Endothelial cell of umbilical vein (primary cell): ENCODE measurements around the gene BRF1. TPM values are rescaled to one million over a fixed set of nuclear protein-coding genes. Genes with fewer than 3 reads are reported as not detected.

Experiments used
- BruUV-seq: library from RNA; stranded (reverse); fragments of 400-500 nt; replicated peaks from 2 replicates; lab custom pipeline; 2021; lab: Mats Ljungman, UMichigan
- CTCF ChIA-PET: fragments of 300-600, 350-600 bp; sonication (Branson Sonifier 250); formaldehyde crosslinking; loops from one replicate; lab custom pipeline; 2021; ENCODE audit warnings: antibody characterized with exemption, inconsistent platforms; lab: Charles Lee
- POLR2A ChIA-PET: fragments of 300-600, 350-600 bp; sonication (Branson Sonifier 250); formaldehyde crosslinking; loops from one replicate; lab custom pipeline; 2021; ENCODE audit warnings: antibody characterized with exemption, inconsistent platforms; lab: Charles Lee
- DNase-seq: peaks from one replicate; pipeline ENCODE4 v3.0.0-alpha.2; 2011; ENCODE audit warnings: low read depth, low spot score
- FAIRE-seq: peaks from 2 replicates; lab custom pipeline; 2011; peaks lifted over from hg19 to GRCh38; lab: Jason Lieb, UNC
- H2AFZ ChIP-seq: 2 replicates; pipeline ENCODE4 v1.6.0; 2012; ENCODE audit warnings: low read depth, low read length, control low read depth, inconsistent platforms
- H3K27ac ChIP-seq: 2 replicates; pipeline ENCODE4 v1.5.1; 2011; ENCODE audit warnings: low read depth, mild to moderate bottlenecking, control low read depth, low read length, moderate library complexity; ENCODE audit not compliant: insufficient read depth
- H3K27me3 ChIP-seq, 2 experiments: 2 replicates each; pipeline versions ENCODE4 v1.6.0 to v1.6.1; 2011; ENCODE audit warnings: low read length in 2 of 2, mixed read lengths in 1 of 2; ENCODE audit not compliant: control insufficient read depth in 2 of 2, insufficient read depth in 2 of 2
- H3K36me3 ChIP-seq, 2 experiments: 2 replicates in 1 of 2; 3 replicates in 1 of 2; pipeline ENCODE4 v1.5.1; 2011; ENCODE audit warnings: low read length in 2 of 2, mild to moderate bottlenecking in 1 of 2, moderate library complexity in 1 of 2; ENCODE audit not compliant: control insufficient read depth in 2 of 2, insufficient read depth in 2 of 2; ENCODE audit errors: extremely low read depth in 1 of 2
- H3K4me1 ChIP-seq: 3 replicates; pipeline ENCODE4 v1.5.1; 2011; ENCODE audit warnings: mild to moderate bottlenecking, low read length; ENCODE audit not compliant: control insufficient read depth, insufficient read depth; ENCODE audit errors: extremely low read depth
- H3K4me2 ChIP-seq: 2 replicates; pipeline ENCODE4 v1.6.1; 2011; ENCODE audit warnings: low read length, control low read depth, mixed read lengths; ENCODE audit not compliant: insufficient read depth
- H3K4me3 ChIP-seq, 3 experiments: fragments of 200-600 bp in 1 of 3; sonication (generic), shearing (Covaris generic) in 1 of 3; replicated peaks in 1 of 3; 2 replicates each; pipeline ENCODE4 v1.5.1; 2011 to 2016; ENCODE audit warnings: control low read depth in 3 of 3, low read length in 3 of 3, mild to moderate bottlenecking in 2 of 3, inconsistent platforms in 1 of 3, low read depth in 1 of 3, moderate library complexity in 1 of 3; ENCODE audit not compliant: insufficient read depth in 1 of 3
- H3K79me2 ChIP-seq: 2 replicates; pipeline ENCODE4 v1.6.0; 2012; ENCODE audit warnings: low read length, inconsistent platforms; ENCODE audit not compliant: control insufficient read depth, insufficient read depth
- H3K9ac ChIP-seq: replicated peaks from 2 replicates; pipeline ENCODE3; 2011; ENCODE audit warnings: low read length, control low read depth; ENCODE audit not compliant: insufficient read depth; ENCODE audit errors: extremely low read depth
- H3K9me1 ChIP-seq: replicated peaks from 3 replicates; pipeline ENCODE4 v1.6.0; 2011; ENCODE audit warnings: mild to moderate bottlenecking, low read length; ENCODE audit not compliant: control insufficient read depth, insufficient read depth; ENCODE audit errors: extremely low read depth
- H3K9me3 ChIP-seq: replicated peaks from 2 replicates; pipeline ENCODE4 v1.5.1; 2012; ENCODE audit warnings: low read length, inconsistent platforms; ENCODE audit not compliant: control insufficient read depth, insufficient read depth
- H4K20me1 ChIP-seq: replicated peaks from 2 replicates; pipeline ENCODE3; 2011; ENCODE audit warnings: mild to moderate bottlenecking, low read length; ENCODE audit not compliant: control insufficient read depth, insufficient read depth; ENCODE audit errors: extremely low read depth
- EZH2 ChIP-seq: IDR thresholded peaks from 2 replicates; pipeline ENCODE4 v1.6.1; 2012; ENCODE audit warnings: borderline replicate concordance, low read depth, mild to moderate bottlenecking, moderate library complexity, low read length, inconsistent platforms; ENCODE audit not compliant: severe bottlenecking
- FOS ChIP-seq: IDR thresholded peaks from 2 replicates; pipeline ENCODE4 v1.6.1; 2011; ENCODE audit warnings: mild to moderate bottlenecking, low read length, moderate library complexity, borderline replicate concordance; ENCODE audit not compliant: insufficient read depth
- GATA2 ChIP-seq: IDR thresholded peaks from 2 replicates; pipeline ENCODE4 v1.7.0; 2011; ENCODE audit warnings: low read depth, mild to moderate bottlenecking, moderate library complexity, mixed read lengths, low read length; ENCODE audit not compliant: insufficient read length, insufficient read depth
- JUN ChIP-seq: IDR thresholded peaks from 2 replicates; pipeline ENCODE4 v1.6.1; 2011; ENCODE audit warnings: borderline replicate concordance, low read depth; ENCODE audit not compliant: insufficient read length, insufficient read depth
- MYC ChIP-seq: IDR thresholded peaks from one replicate; pipeline ENCODE4 v1.6.1; 2011; ENCODE audit warnings: mild to moderate bottlenecking, low read depth, low read length
- POLR2A ChIP-seq: IDR thresholded peaks from 2 replicates; pipeline ENCODE4 v1.6.1; 2012; ENCODE audit warnings: low read depth, mild to moderate bottlenecking, control low read depth, low read length
- POLR2AphosphoS5 ChIP-seq: IDR thresholded peaks from 2 replicates; pipeline ENCODE4 v1.6.1; 2012; ENCODE audit warnings: low read depth, mild to moderate bottlenecking, control low read depth, low read length, moderate library complexity; ENCODE audit not compliant: insufficient read depth
- dilution Hi-C: fragments of 300-500 bp; cut with MboI; formaldehyde crosslinking; loops from one replicate; pipeline ENCODE4 v1.15.0; 2019; ENCODE audit warnings: low sequenced_read_pairs; ENCODE audit not compliant: extremely low pct_ligation_motif_present
- intact Hi-C: fragments of 100-400 bp; cut with micrococcal nuclease; formaldehyde crosslinking; loops from one replicate; pipeline ENCODE4 v1.10.0; 2022
- polyA plus RNA-seq, 4 experiments: library from polyadenylated mRNA; depleted of rRNA in 3 of 4; stranded (reverse) in 3 of 4; unstranded in 1 of 4; fragments of >200 nt; gene quantifications; 2 replicates each; pipeline versions ENCODE4 v1.2.1 to v1.2.3, GENCODE V29; 2011 to 2012; ENCODE audit warnings: missing spikeins in 1 of 4
- total RNA-seq: library from RNA; stranded (reverse); gene quantifications from 2 replicates; pipeline ENCODE4 v1.2.3, GENCODE V29; 2021
- TF ChIP-seq, protein P1 (sequence below): IDR thresholded peaks from 2 replicates; pipeline ENCODE4 v1.6.1; 2011; ENCODE audit not compliant: insufficient read depth, insufficient read length
- TF ChIP-seq, protein P2 (sequence below), 2 donors: IDR thresholded peaks; 1 replicate in 1 of 2; 2 replicates in 1 of 2; pipeline ENCODE4 v1.5.1; 2011; ENCODE audit warnings: low read length in 2 of 2, mild to moderate bottlenecking in 2 of 2, moderate library complexity in 2 of 2, control low read depth in 1 of 2, inconsistent platforms in 1 of 2, low read depth in 1 of 2; ENCODE audit not compliant: insufficient read depth in 1 of 2; ENCODE audit errors: extremely low read depth in 1 of 2

Gene BRF1
- total and polyA plus RNA-seq, 2 donors (not counting 3 experiments of a cell fraction or from before 2014, with no cell fraction given) = 19.0 to 47.2 TPM

DNA sequence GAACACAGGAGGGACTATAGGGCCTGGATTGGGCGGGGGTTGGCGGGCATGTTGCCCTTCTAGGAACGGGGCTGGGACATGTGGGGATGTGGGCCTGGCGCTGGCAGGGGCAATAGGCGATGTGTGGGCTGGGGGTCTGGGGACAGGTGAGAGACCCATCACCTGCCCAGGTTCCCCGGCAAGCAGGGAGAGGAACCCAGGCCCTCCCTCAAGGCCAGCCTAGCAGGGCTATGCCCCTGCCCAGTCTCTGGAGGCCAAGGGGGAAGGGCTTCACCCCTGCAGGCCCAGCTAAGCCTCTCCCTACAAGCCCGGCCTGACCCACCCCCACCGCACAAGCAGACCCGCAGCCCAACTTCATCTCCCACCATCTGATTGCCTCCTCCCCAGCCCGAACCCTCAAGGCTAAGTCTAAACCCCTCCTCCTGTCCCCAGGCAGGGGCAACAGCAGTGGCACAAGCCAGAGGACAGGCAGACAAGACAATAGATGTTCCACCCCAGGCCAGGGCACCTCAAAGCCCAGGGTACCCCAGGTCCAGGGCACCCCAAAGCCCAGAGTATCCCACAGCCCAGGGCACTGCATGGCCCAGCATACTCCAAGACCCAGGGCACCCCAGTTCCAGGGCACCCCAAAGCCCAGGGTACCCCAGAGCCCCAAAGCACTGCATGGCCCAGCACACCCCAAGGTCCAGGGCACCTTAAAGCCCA lies 138.7 kb downstream of the BRF1 start:
- Histone ChIP-seq H3K27ac (no peak overlapping the region), H3K79me2 (peaks cover 89% of the 10 kb centered on the region), H4K20me1 (no peaks in the 10 kb centered on the region), H3K36me3 (peaks cover 0 to 9% of the 10 kb centered on the region in 2 experiments), H2AFZ (no peak overlapping the region), H3K9me1 (no peaks in the 10 kb centered on the region), H3K4me2 (no peak overlapping the region), H3K27me3 (no peaks in the 10 kb centered on the region), H3K4me3 (no peak overlapping the region), H3K9me3 (no peaks in the 10 kb centered on the region), H3K9ac (no peak overlapping the region), H3K4me1 (peaks cover 13% of the 10 kb centered on the region)
- ChIA-PET CTCF (no interaction called here), POLR2A (no interaction called here)
- TF ChIP-seq EZH2 (no peak), JUN (no peak), FOS (no peak), MYC (no peak), POLR2AphosphoS5 (no peak), POLR2A (no peak), GATA2 (no peak)
- TF ChIP-seq, protein P1, sequence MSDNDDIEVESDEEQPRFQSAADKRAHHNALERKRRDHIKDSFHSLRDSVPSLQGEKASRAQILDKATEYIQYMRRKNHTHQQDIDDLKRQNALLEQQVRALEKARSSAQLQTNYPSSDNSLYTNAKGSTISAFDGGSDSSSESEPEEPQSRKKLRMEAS = no peak
- TF ChIP-seq, protein P2, sequence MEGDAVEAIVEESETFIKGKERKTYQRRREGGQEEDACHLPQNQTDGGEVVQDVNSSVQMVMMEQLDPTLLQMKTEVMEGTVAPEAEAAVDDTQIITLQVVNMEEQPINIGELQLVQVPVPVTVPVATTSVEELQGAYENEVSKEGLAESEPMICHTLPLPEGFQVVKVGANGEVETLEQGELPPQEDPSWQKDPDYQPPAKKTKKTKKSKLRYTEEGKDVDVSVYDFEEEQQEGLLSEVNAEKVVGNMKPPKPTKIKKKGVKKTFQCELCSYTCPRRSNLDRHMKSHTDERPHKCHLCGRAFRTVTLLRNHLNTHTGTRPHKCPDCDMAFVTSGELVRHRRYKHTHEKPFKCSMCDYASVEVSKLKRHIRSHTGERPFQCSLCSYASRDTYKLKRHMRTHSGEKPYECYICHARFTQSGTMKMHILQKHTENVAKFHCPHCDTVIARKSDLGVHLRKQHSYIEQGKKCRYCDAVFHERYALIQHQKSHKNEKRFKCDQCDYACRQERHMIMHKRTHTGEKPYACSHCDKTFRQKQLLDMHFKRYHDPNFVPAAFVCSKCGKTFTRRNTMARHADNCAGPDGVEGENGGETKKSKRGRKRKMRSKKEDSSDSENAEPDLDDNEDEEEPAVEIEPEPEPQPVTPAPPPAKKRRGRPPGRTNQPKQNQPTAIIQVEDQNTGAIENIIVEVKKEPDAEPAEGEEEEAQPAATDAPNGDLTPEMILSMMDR (IDR thresholded peaks at IDR 0.05; ENCODE audit: extremely low read depth in 1 of 2, insufficient read depth in 1 of 2, low read depth in 1 of 2, low read length in 2 of 2) = no peak
- intact Hi-C loops (loop anchor here (10.0 kb wide), 1 partner anchor 83 kb away; the partner anchor contains the start of gene BTBD6), dilution Hi-C loops (no loop called here)
- no TSS peak for BruUV-seq
- DNase-seq (no peak), FAIRE-seq (no peak)
